HG02623 (cell line): ENCODE results near the gene BUB1B.

ENCODE experiments used
- ATAC-seq: cut with Tn5 transposase; IDR thresholded peaks from one replicate; pipeline ENCODE4 v1.9.1; 2021; ENCODE audit warnings: moderate library complexity; ENCODE audit not compliant: unreplicated experiment

BUB1B gene

GRCh38 chr15:40239693-40240618 lies 79.1 kb downstream of the BUB1B start:
- no peak for ATAC-seq

- no peak for ATAC-seq
Measured at GRCh38 chr15:40240619-40241221, 79.9 kb downstream of the BUB1B start.

DNA sequence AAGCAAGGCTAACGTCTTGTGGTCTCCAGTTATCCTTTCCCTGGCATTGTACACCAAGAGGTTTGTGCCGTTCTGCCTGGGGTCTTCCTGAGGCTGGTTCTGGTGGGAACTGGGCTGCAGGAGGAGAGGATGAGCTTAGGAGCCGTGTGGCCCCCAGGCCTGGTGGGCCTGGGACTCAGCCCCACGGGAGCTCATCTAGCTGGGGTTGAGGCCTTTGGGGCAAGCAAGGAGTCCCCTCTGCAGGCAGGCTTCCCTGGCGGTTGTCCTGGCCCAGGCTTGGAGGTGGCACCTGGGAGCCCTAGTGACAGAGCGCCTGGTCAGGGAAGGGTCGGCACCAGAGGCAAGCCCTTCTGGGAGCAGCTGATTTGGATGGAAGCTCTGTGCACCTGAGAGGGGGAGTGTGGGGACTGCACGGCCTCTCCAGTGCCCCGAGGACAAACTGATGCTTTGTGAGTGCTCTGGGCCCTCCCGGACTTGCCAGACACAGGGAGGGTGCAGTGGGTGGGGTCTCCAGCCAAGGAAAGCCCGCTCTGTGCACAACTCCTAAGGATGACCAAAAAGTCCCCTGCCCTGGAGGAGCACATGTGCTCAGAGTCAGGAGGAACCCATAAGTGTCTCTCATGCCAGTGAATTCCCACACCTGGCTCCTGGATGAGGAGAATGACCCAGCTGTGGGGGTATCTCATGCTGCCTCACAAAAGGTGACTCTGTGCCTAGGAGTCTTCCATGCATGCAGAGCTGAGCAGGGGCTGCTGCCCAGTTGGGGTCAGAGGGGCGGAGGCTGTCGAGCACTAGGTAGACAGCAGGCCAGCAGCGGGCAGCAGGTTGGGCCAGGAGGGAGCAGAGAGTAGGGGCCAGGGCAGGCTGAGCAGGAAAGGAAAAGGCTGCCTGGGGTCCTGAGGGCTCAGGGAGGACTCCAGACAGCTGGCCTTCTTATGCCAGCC lies 80.7 kb downstream of the BUB1B start:
- no peak for ATAC-seq

GRCh38 chr15:40242213-40242599 lies 81.3 kb downstream of the BUB1B start:
- ATAC-seq = no peak

DNA sequence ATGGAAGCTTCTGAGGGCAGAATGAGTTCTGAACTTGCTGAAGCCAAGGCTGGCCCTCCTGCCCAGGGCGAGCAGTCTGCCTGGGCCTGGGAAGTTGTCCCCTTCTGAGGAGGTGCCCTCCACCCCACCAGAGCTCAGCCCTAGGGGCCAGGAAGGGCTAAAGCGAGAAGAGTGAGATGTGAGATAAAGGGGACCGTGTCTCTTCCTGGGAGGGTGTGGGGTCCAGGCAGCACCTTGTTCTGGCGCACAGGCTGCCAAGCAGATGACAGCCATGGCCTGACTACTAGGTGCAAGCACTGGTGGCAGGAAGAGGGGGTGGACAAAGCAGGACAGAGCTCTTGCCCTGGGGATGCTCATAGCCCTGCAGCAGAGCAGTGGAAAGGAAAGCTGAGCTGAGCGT lies 81.7 kb downstream of the BUB1B start:
- no peak for ATAC-seq

DNA sequence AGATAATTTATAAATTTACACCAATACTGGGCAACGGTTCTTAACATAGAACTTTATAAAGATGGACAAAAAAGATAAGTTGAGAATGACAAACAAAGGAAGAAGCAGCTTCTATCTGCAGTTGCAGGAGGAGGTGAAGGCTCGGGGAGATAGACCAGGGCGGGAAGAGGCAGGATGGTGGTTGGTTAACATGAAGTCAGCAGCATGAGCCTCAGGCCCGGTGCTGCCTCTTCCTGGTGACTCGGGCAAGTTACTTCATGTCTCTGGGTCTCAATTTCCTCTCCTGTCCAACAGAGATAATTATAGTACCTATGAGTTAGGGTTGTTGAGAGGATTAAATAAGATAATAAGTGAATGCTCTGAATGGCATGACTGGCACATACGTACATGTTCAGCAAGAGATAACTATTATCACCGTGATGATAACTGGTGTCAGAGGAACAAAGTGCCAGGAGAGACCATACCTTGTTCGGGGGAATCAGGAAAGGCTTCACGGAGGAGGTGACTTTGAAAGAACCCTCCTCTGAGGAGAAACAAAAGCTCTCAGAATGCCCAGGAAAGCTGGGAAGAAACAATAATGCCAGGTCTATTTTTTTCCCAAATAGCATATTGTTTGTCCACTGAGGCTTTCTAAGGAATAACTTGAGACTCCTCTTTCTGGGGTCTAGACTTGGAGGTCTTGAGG lies 82.4 kb downstream of the BUB1B start:
- no peak for ATAC-seq

GRCh38 chr15:40244961-40245523 lies 84.2 kb downstream of the BUB1B start:
- no peak for ATAC-seq

- ATAC-seq = no peak
Measured at GRCh38 chr15:40245666-40246450, 85.0 kb downstream of the BUB1B start.

DNA sequence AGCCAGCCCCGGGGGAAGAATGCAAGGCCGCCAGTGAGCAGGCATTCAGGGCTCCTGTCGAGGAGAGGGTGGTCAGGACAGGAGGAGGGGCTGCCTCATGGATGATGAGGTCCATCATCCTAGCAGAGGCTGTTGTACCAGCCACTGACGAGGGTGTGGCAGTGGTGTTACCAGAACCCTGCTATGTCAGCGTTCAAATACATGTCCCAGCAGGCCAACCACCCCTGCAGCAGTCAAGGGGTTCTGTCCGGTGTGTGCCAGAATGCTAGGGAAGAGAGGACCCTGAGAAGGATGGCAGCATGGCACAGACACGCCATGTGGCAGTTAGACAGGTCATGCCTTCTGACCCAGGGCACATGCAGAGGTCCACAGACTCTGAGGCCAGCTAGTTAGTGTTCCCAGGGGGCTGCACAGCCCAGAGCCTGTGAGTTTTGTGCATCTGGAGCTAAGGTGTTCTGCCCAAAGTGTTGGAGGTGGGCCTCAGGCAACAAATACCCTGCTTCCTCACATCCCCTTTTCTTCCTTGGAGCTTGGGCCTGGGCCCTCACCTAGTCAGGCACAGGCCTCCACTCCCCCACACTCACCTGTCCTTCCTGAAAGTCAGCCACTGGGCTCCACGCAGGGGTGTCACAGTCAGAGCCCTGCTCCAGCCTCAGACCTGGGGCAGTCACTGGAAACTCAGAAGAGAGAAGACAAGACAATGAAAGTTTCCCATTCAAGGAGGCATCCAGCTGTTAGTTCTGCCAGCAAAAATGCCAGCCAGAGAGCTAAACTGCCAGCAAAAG lies 85.8 kb downstream of the BUB1B start:
- ATAC-seq = no peak

GRCh38 chr15:40247406-40247971 lies 86.6 kb downstream of the BUB1B start:
- no peak for ATAC-seq

- ATAC-seq = no peak
Measured at GRCh38 chr15:40248006-40248783, 87.3 kb downstream of the BUB1B start.

- ATAC-seq = no peak
Measured at GRCh38 chr15:40249477-40250303, 88.8 kb downstream of the BUB1B start.

DNA sequence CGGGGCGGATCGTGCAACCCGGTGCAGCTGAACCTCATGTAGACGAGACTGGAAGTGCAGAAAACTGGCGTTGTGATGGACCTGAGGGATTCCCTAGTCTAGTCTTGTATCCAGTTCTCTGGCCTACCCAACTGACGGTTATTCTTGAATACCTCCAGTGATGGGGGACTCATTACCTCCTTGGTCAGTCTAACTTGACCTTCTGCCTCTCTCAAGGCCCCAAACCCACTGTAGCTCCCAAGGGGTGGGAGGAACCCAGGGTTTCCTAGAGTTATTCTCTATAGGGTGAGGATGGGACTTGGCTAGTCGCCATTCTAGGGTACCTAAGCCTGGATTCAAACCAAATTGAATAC lies 89.4 kb downstream of the BUB1B start:
- ATAC-seq = no peak

DNA sequence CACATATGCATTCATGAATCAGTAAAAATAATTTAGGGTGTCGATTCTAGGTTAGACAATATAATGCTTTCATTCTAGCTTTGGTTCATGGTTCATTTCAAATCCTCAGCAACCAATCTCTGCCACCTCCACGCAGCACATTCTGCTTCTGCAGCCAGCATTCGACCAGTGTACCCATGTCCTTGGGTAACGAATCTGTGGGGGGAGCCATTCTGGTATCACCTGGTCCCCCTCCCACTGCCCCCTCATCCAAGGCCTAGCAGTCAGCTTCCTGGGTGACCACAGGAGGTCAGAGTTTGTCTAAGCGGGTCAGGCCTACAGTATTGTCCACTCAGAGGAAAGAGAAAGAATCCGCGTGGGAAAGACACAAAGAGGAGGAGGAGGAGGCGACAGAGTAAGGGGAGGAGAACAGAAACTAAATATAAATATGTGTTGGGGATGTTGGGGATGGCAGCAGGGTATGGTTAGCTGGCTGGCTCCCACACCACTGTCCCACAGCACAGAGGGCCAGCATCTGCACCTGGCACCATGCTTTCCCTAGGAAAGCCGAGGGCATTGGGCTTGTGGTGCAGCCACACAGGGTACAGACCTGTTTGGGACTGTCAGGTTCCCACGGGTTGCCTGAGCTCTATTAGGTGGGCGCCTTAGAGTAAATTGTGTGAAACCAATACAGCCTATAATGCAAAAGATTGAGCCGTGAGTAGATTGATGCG lies 90.1 kb downstream of the BUB1B start:
- ATAC-seq = no peak

- no peak for ATAC-seq
Measured at GRCh38 chr15:40251486-40252140, 90.7 kb downstream of the BUB1B start.

- ATAC-seq = no peak
Measured at GRCh38 chr15:40252141-40252437, 91.2 kb downstream of the BUB1B start.
